ENCODE results near the gene DGKI. TPM values are rescaled to one million over a fixed set of nuclear protein-coding genes. Genes with fewer than 3 reads are reported as not detected.

DGKI gene
- total RNA-seq, 1 experiment from 2014 or later, result 0.15 TPM

DNA sequence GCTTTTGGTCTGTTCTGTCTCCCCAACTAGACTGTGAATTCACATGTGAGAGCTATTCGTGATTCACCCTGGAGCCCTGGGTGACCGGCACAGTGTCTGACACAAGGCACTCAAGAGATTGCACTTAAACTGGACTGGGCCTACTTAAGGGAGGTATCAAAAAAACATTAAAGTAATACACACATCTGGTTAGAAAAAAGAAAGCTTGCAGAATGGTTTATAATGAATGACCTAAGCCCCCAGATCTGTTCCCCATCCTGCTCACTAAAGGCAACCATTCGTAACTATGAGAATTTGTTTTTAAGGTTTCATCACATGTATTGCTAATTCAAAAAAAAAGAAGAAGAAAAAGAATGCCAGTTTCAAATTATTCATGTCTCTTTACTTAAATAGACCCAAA, 74.5 kb downstream of the DGKI start:
- ATAC-seq, result no peak
- no peak for DNase-seq (ENCODE audit: low read depth, low spot score)
- H3K36me3 ChIP-seq (ENCODE audit: control insufficient read depth in 1 of 2, insufficient read depth in 2 of 2, low read length in 2 of 2), result no peaks in the 10 kb centered on the region
- no peak overlapping the region for H3K9ac ChIP-seq (ENCODE audit: low read length)
- H3K9me2 ChIP-seq (ENCODE audit: insufficient read depth), result no peaks in the 10 kb centered on the region
- H3K27me3 ChIP-seq (ENCODE audit: insufficient read depth, low read length), result peaks cover 16% of the 10 kb centered on the region
- H2AFZ ChIP-seq (ENCODE audit: low read depth, low read length, poor library complexity, severe bottlenecking), result no peak overlapping the region
- H4K20me1 ChIP-seq (ENCODE audit: insufficient read depth), result no peaks in the 10 kb centered on the region
- no peaks in the 10 kb centered on the region for H3K79me2 ChIP-seq (ENCODE audit: insufficient read depth, low read length)
- no peak overlapping the region for H3K27ac ChIP-seq (ENCODE audit: low read depth, low read length)
- no peak overlapping the region for H3K4me3 ChIP-seq (replicated peaks in 1 of 2; ENCODE audit: low read depth in 1 of 2, low read length in 2 of 2)
- ChIA-PET RAD21 (ENCODE audit: low non-redundant PET in 1 of 2, low total read pairs in 2 of 2, uncharacterized antibody in 2 of 2, unreplicated experiment in 2 of 2) (no interaction called here), CTCF (interaction anchor here (0.8 kb wide), 1 partner anchor 116 kb away, joined by 3 read pairs; no protein-coding TSS in a partner anchor), POLR2A (no interaction called here)
- TF ChIP-seq, protein P1, sequence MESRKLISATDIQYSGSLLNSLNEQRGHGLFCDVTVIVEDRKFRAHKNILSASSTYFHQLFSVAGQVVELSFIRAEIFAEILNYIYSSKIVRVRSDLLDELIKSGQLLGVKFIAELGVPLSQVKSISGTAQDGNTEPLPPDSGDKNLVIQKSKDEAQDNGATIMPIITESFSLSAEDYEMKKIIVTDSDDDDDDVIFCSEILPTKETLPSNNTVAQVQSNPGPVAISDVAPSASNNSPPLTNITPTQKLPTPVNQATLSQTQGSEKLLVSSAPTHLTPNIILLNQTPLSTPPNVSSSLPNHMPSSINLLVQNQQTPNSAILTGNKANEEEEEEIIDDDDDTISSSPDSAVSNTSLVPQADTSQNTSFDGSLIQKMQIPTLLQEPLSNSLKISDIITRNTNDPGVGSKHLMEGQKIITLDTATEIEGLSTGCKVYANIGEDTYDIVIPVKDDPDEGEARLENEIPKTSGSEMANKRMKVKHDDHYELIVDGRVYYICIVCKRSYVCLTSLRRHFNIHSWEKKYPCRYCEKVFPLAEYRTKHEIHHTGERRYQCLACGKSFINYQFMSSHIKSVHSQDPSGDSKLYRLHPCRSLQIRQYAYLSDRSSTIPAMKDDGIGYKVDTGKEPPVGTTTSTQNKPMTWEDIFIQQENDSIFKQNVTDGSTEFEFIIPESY (IDR thresholded peaks at IDR 0.05; ENCODE audit: extremely low read depth, insufficient replicate concordance, low read length), result no peak
- TF ChIP-seq EZH2phosphoT487 (IDR thresholded peaks at IDR 0.05; ENCODE audit: borderline replicate concordance) (no peak), POLR2AphosphoS5 (IDR thresholded peaks at IDR 0.05; ENCODE audit: low read depth, low read length) (no peak), EGR1 (IDR thresholded peaks at IDR 0.05; ENCODE audit: low read depth) (no peak), ELF1 (IDR thresholded peaks at IDR 0.05; ENCODE audit: borderline replicate concordance, low read depth) (no peak), RAD21 (IDR thresholded peaks at IDR 0.05; ENCODE audit: low read depth) (no peak), EZH2 (IDR thresholded peaks at IDR 0.05) (no peak), POLR2A (IDR thresholded peaks at IDR 0.05; ENCODE audit: borderline replicate concordance, extremely low read depth, insufficient read depth, insufficient read length) (no peak), ZNF274 (IDR thresholded peaks at IDR 0.05; ENCODE audit: low read depth, low read length) (no peak), JUND (IDR thresholded peaks at IDR 0.05) (no peak), SRF (IDR thresholded peaks at IDR 0.05; ENCODE audit: low read depth) (no peak)
- TF ChIP-seq, protein P2, sequence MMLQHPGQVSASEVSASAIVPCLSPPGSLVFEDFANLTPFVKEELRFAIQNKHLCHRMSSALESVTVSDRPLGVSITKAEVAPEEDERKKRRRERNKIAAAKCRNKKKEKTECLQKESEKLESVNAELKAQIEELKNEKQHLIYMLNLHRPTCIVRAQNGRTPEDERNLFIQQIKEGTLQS (IDR thresholded peaks at IDR 0.05), result no peak
- TF ChIP-seq, protein P3, sequence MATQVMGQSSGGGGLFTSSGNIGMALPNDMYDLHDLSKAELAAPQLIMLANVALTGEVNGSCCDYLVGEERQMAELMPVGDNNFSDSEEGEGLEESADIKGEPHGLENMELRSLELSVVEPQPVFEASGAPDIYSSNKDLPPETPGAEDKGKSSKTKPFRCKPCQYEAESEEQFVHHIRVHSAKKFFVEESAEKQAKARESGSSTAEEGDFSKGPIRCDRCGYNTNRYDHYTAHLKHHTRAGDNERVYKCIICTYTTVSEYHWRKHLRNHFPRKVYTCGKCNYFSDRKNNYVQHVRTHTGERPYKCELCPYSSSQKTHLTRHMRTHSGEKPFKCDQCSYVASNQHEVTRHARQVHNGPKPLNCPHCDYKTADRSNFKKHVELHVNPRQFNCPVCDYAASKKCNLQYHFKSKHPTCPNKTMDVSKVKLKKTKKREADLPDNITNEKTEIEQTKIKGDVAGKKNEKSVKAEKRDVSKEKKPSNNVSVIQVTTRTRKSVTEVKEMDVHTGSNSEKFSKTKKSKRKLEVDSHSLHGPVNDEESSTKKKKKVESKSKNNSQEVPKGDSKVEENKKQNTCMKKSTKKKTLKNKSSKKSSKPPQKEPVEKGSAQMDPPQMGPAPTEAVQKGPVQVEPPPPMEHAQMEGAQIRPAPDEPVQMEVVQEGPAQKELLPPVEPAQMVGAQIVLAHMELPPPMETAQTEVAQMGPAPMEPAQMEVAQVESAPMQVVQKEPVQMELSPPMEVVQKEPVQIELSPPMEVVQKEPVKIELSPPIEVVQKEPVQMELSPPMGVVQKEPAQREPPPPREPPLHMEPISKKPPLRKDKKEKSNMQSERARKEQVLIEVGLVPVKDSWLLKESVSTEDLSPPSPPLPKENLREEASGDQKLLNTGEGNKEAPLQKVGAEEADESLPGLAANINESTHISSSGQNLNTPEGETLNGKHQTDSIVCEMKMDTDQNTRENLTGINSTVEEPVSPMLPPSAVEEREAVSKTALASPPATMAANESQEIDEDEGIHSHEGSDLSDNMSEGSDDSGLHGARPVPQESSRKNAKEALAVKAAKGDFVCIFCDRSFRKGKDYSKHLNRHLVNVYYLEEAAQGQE (IDR thresholded peaks at IDR 0.05; ENCODE audit: low read depth), result no peak
- BruUV-seq (replicated peaks), result no TSS peak
- H3K4me2 ChIP-seq (ENCODE audit: low read length), result no peak overlapping the region
- H3K9me3 ChIP-seq (ENCODE audit: control insufficient read depth in 1 of 2, insufficient read depth in 1 of 2, low read depth in 1 of 2, low read length in 2 of 2), result no peaks in the 10 kb centered on the region
- intact Hi-C loops (cut with micrococcal nuclease), result no loop called here
- no peaks in the 10 kb centered on the region for H3K4me1 ChIP-seq (ENCODE audit: control insufficient read depth in 1 of 2, insufficient read depth in 2 of 2, low read length in 2 of 2)

Measured in HCT116 (cell line).